Measurements from ENCODE around the gene ZNF407.

ZNF407 gene

GRCh38 chr18:74616494-74616893, 18.8 kb downstream of the ZNF407 start:
- no peak for TF ChIP-seq EZH2phosphoT487 (conservative IDR thresholded peaks at IDR 0.05; ENCODE audit: low read length)
- TF ChIP-seq CTCF (IDR thresholded peaks at IDR 0.05; ENCODE audit: insufficient read depth, low read length, poor library complexity, severe bottlenecking) = no peak
- H3F3A ChIP-seq (ENCODE audit: insufficient read depth) = no peaks in the 10 kb centered on the region
- H3K9me2 ChIP-seq (replicated peaks; ENCODE audit: insufficient read depth, low read length) = no peaks in the 10 kb centered on the region
- H3K9ac ChIP-seq (ENCODE audit: low read length) = no peak overlapping the region
- peaks cover 36% of the 10 kb centered on the region for H3K79me2 ChIP-seq (ENCODE audit: insufficient read depth, low read length)
- H3K9me3 ChIP-seq (ENCODE audit: insufficient read depth, low read length) = no peaks in the 10 kb centered on the region
- H4K20me1 ChIP-seq (ENCODE audit: low read depth, low read length) = peaks cover 26% of the 10 kb centered on the region; the same call in 1 of the 2 replicates
- no peak overlapping the region for H3K27ac ChIP-seq (ENCODE audit: low read depth, low read length)
- no peak overlapping the region for H3K4me3 ChIP-seq (ENCODE audit: insufficient read depth, low read length, poor library complexity, severe bottlenecking)
- no peaks in the 10 kb centered on the region for H3K27me3 ChIP-seq (ENCODE audit: low read length)
- no peak overlapping the region for H3K4me2 ChIP-seq (ENCODE audit: low read depth, low read length, poor library complexity, severe bottlenecking)
- no peak overlapping the region for H2AFZ ChIP-seq (ENCODE audit: low read depth, low read length, severe bottlenecking)
- H3K36me3 ChIP-seq (ENCODE audit: low read length) = no peaks in the 10 kb centered on the region

DNA sequence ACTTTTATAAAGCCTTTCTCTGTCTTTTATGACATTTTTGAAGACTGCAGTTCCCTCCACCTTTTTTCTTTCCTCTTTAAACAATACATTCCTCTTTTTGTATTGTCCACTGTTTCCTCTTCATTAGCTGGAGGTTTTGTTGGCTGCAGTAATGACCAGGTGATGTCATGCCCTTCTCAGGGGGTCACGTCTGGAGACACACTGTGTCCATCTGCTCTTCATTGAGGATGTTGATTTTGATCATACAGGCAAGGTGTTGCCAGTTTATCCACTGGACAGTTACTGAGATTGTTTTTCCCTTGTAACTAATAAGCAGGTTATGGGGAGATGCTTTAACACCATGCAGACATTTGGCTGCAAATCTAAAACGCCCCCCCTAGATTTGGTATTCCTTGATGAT, 19.8 kb downstream of the ZNF407 start:
- H3K4me2 ChIP-seq (ENCODE audit: low read depth, low read length, poor library complexity, severe bottlenecking) = no peak overlapping the region

DNA sequence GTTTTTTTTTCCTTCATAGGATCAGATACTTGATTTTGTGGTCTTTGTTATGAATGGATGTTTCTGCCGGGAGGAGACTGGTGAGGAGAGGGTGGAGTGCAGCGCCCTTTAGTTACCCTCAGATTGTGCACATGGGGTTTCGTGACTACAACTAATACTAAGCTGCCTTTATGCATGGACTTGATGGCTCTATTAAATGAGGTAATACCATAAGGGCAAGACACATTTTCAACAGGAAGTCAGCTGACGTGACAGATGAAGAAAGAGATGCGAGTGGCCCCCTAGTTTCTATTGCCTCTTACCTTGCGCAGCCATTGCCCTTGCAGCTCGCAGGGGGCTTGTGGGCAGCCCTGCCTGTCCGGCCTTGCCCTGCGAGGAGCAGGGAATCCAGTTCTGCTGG, 24.4 kb downstream of the ZNF407 start:
- Histone ChIP-seq H2AFZ (ENCODE audit: low read depth, low read length, severe bottlenecking) (no peak overlapping the region), H3K79me2 (ENCODE audit: insufficient read depth, low read length) (peaks cover 45% of the 10 kb centered on the region), H3K4me3 (ENCODE audit: insufficient read depth, low read length, poor library complexity, severe bottlenecking) (no peak overlapping the region), H3K9me3 (ENCODE audit: insufficient read depth, low read length) (no peaks in the 10 kb centered on the region), H3K36me3 (ENCODE audit: low read length) (no peaks in the 10 kb centered on the region), H3K27ac (ENCODE audit: low read depth, low read length) (no peak overlapping the region), H3F3A (ENCODE audit: insufficient read depth) (no peaks in the 10 kb centered on the region), H3K4me2 (ENCODE audit: low read depth, low read length, poor library complexity, severe bottlenecking) (no peak overlapping the region), H4K20me1 (ENCODE audit: low read depth, low read length) (peaks cover 19% of the 10 kb centered on the region), H3K27me3 (ENCODE audit: low read length) (no peaks in the 10 kb centered on the region), H3K9ac (ENCODE audit: low read length) (no peak overlapping the region), H3K9me2 (replicated peaks; ENCODE audit: insufficient read depth, low read length) (no peaks in the 10 kb centered on the region)
- TF ChIP-seq EZH2phosphoT487 (conservative IDR thresholded peaks at IDR 0.05; ENCODE audit: low read length) (no peak), CTCF (IDR thresholded peaks at IDR 0.05; ENCODE audit: insufficient read depth, low read length, poor library complexity, severe bottlenecking) (no peak)

More for the DNA sequence above, 19.8 kb downstream of the ZNF407 start:
- H3K27ac ChIP-seq (ENCODE audit: low read depth, low read length) = no peak overlapping the region
- H3K9me3 ChIP-seq (ENCODE audit: insufficient read depth, low read length) = no peaks in the 10 kb centered on the region
- H3F3A ChIP-seq (ENCODE audit: insufficient read depth) = no peaks in the 10 kb centered on the region
- H3K36me3 ChIP-seq (ENCODE audit: low read length) = no peaks in the 10 kb centered on the region
- H3K27me3 ChIP-seq (ENCODE audit: low read length) = no peaks in the 10 kb centered on the region
- H4K20me1 ChIP-seq (ENCODE audit: low read depth, low read length) = peaks cover 23% of the 10 kb centered on the region; the same call in 1 of the 2 replicates
- H3K9ac ChIP-seq (ENCODE audit: low read length) = no peak overlapping the region
- H3K4me3 ChIP-seq (ENCODE audit: insufficient read depth, low read length, poor library complexity, severe bottlenecking) = no peak overlapping the region
- TF ChIP-seq EZH2phosphoT487 (conservative IDR thresholded peaks at IDR 0.05; ENCODE audit: low read length) (no peak), CTCF (IDR thresholded peaks at IDR 0.05; ENCODE audit: insufficient read depth, low read length, poor library complexity, severe bottlenecking) (no peak)
- H3K79me2 ChIP-seq (ENCODE audit: insufficient read depth, low read length) = peaks cover 37% of the 10 kb centered on the region
- no peaks in the 10 kb centered on the region for H3K9me2 ChIP-seq (replicated peaks; ENCODE audit: insufficient read depth, low read length)
- H2AFZ ChIP-seq (ENCODE audit: low read depth, low read length, severe bottlenecking) = no peak overlapping the region
